Left lung (tissue), 10 donors: ENCODE results near the gene PIGL. TPM values are rescaled to one million over a fixed set of nuclear protein-coding genes. Genes with fewer than 3 reads are reported as not detected.

Experiments
- ATAC-seq: fragments of 200-7000 bp; cut with Tn5 transposase; one replicate; pipeline ENCODE4 v1.9.1; 2020; ENCODE audit warnings: moderate library complexity
- DNase-seq, 4 donors: peaks; one replicate each; pipeline ENCODE4 v3.0.0-alpha.2; 2013 to 2020
- H3K27ac ChIP-seq, 2 donors: fragments of 200-600 bp; sonication (generic) in 1 of 2; one replicate each; pipeline versions ENCODE4 v1.5.0 to v1.8.0; 2020 to 2021
- H3K27me3 ChIP-seq, 2 donors: fragments of 200-600 bp; sonication (generic) in 1 of 2; one replicate each; pipeline versions ENCODE4 v1.5.0 to v1.8.0; 2020 to 2021
- H3K36me3 ChIP-seq, 2 donors: fragments of 200-600 bp; sonication (generic) in 1 of 2; one replicate each; pipeline versions ENCODE4 v1.5.0 to v1.8.0; 2020 to 2021
- H3K4me1 ChIP-seq, 2 donors: fragments of 200-600 bp; one replicate each; pipeline ENCODE4 v1.8.0; 2021
- H3K4me3 ChIP-seq, 2 donors: fragments of 200-600 bp; sonication (generic) in 1 of 2; one replicate each; pipeline versions ENCODE4 v1.5.0 to v1.8.0; 2020 to 2021; ENCODE audit warnings: mild to moderate bottlenecking in 1 of 2
- H3K9me3 ChIP-seq, 2 donors: fragments of 200-600 bp; sonication (generic) in 1 of 2; one replicate each; pipeline versions ENCODE4 v1.5.0 to v1.8.0; 2020 to 2021
- CTCF ChIP-seq, 2 donors: fragments of 200-600 bp; sonication (generic) in 1 of 2; IDR thresholded peaks; one replicate each; pipeline versions ENCODE4 v1.5.0 to v1.8.0; 2021; ENCODE audit warnings: antibody characterized with exemption in 2 of 2
- intact Hi-C, 2 donors: fragments of 100-400 bp; cut with DNase I; formaldehyde crosslinking; loops; one replicate each; pipeline versions ENCODE4 v1.11.2 to v1.14.2; 2022
- polyA plus RNA-seq, 6 donors: library from polyadenylated mRNA; unstranded; fragments of 120-200 nt; gene quantifications; one replicate each; pipeline ENCODE4 v1.2.1, GENCODE V29; 2013; ENCODE audit not compliant: insufficient read length in 6 of 6
- total RNA-seq, 2 donors: library from RNA; stranded (reverse); fragmentation: NEBNext Ultra II Directional; extraction: Animal tissue kit (Norgen Biotek cat#: 25700); gene quantifications; one replicate each; pipeline ENCODE4 v1.2.1, GENCODE V29; 2021
- donor health status: DM: no; HTN: yes; CAD: no.
- donor health status: DM: no; HTN: no; CAD: no.

PIGL gene
- total and polyA plus RNA-seq, 8 donors = 15.9 to 56.0 (median 40.5) TPM

DNA sequence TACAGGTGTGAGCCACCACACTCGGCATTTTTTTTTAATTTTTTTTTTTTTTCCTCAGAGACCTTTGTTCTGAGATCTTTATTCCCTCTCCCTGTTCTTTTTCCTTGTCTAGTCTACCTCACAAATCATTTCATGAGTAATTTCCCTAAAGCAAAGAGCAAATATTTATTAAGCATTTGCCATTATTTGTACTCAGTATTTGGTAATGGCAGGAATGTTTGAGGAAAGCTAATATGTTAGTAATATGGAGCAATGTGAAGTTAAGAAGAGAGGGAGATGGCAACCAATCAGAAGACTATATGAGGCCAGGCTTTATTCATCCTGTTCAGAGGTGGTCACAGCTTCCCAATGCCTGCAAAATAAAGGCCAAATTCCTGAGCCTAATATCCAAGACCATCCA, 122.9 kb downstream of the PIGL start:
- Histone ChIP-seq H3K4me3 (no peak overlapping the region), H3K9me3 (no peaks in the 10 kb centered on the region), H3K27me3 (no peaks in the 10 kb centered on the region), H3K4me1 (no peaks in the 10 kb centered on the region), H3K36me3 (peaks cover 0 to 17% of the 10 kb centered on the region in 2 donors), H3K27ac (no peak overlapping the region)
- DNase-seq (no peak), ATAC-seq (no peak)
- no peak for TF ChIP-seq CTCF (IDR thresholded peaks at IDR 0.05)
- intact Hi-C loops = no loop called here

DNA sequence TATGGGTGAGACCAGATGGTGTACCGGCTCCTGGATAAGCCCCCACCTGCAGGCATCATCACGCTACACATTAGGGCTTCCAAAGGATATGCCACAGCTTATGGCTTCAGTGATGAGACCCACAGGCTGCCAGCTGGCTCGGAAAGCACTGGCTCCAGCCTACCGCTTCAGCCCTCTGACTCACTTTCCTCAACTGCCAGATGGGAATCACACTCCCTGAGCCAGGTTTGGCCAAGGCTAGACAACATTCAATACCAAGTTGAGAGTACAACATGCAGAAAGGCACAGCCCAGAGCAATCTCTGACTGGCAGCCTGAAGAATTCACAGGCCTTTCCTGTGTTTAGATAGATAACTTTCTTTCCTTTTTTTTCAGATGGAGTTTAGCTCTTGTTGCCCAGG, 126.0 kb downstream of the PIGL start:
- no peak overlapping the region for H3K4me3 ChIP-seq
- H3K4me1 ChIP-seq = no peaks in the 10 kb centered on the region
- no peak overlapping the region for H3K27ac ChIP-seq
- no peaks in the 10 kb centered on the region for H3K9me3 ChIP-seq
- DNase-seq = no peak
- intact Hi-C loops = no loop called here
- no peaks in the 10 kb centered on the region for H3K27me3 ChIP-seq
- ATAC-seq = no peak
- no peak for TF ChIP-seq CTCF (IDR thresholded peaks at IDR 0.05)
- peaks cover 0 to 17% of the 10 kb centered on the region in 2 donors for H3K36me3 ChIP-seq

DNA sequence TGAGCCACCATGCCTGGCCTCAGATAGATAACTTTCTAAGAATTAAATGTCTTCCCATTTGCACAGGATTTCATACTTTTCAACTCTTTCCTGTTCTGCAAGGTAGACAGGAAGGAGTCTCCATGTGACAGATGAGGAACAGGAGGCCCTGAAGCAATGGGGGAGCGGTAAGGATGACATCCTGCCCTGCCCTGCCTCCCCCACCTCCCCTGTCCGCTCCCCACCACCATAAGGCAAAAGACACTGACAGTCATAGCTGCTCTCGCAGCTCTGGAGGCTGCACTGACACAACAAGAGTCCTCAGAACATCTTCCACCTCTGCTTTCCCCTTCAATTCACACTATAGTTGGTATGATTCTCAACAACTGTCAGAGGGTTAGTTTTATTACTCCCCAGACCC, 126.6 kb downstream of the PIGL start:
- no peak overlapping the region for H3K4me3 ChIP-seq

GRCh38 chr17:16345565-16345964, 128.6 kb downstream of the PIGL start:
- Histone ChIP-seq H3K9me3 (no peaks in the 10 kb centered on the region), H3K27ac (no peak overlapping the region), H3K4me1 (no peaks in the 10 kb centered on the region), H3K36me3 (peaks cover 0 to 27% of the 10 kb centered on the region in 2 donors), H3K4me3 (no peak overlapping the region), H3K27me3 (no peaks in the 10 kb centered on the region)
- DNase-seq = no peak
- intact Hi-C loops = no loop called here
- ATAC-seq = no peak
- TF ChIP-seq CTCF (IDR thresholded peaks at IDR 0.05) = no peak

More for the DNA sequence above, 126.6 kb downstream of the PIGL start:
- Histone ChIP-seq H3K4me1 (no peaks in the 10 kb centered on the region), H3K27me3 (no peaks in the 10 kb centered on the region), H3K27ac (no peak overlapping the region), H3K36me3 (peaks cover 0 to 17% of the 10 kb centered on the region in 2 donors), H3K9me3 (no peaks in the 10 kb centered on the region)
- DNase-seq = no peak
- no peak for TF ChIP-seq CTCF (IDR thresholded peaks at IDR 0.05)
- ATAC-seq = no peak
- intact Hi-C loops = no loop called here

DNA sequence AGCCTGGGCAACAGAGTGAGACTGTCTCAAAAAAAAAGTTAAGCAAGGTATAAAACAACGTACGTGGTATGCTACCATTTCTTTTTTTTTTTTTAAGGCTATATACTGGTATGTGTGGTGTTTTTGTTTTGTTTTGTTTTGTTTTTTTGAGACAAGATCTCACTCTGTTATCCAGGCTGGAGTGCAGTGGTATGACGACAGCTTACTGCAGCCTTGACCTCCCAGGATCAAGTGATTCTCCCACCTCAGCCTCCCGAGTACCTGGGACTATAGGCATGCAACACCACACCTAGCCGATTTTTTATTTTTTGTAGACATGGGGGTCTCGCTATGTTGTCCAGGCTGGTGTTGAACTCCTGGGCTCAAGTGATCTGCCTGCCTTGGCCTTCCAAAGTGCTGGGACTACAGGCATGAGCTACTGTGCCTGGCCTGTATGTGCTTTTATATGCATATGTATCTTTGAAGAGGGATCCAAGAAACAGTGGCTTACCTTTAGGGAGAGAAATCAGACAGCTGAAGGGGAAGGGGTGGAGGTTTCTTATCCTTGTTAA, 129.8 kb downstream of the PIGL start:
- DNase-seq (no peak), ATAC-seq (no peak)
- Histone ChIP-seq H3K27ac (no peak overlapping the region), H3K36me3 (peaks cover 0 to 27% of the 10 kb centered on the region in 2 donors), H3K9me3 (no peaks in the 10 kb centered on the region), H3K4me1 (peaks cover 0 to 1% of the 10 kb centered on the region in 2 donors), H3K27me3 (peaks cover 0 to 4% of the 10 kb centered on the region in 2 donors), H3K4me3 (no peak overlapping the region)
- intact Hi-C loops = no loop called here
- no peak for TF ChIP-seq CTCF (IDR thresholded peaks at IDR 0.05)
